HEK293T (cell line): ENCODE results near the gene ARG2.

Source experiments
- ARNT ChIP-seq: fragments of 450-650 bp; IDR thresholded peaks from 2 replicates; pipeline ENCODE4 v1.6.1; 2017; ENCODE audit warnings: mild to moderate bottlenecking
- LEF1 ChIP-seq: fragments of 450-650 bp; IDR thresholded peaks from 2 replicates; pipeline ENCODE4 v1.6.1; 2017; ENCODE audit warnings: mild to moderate bottlenecking, borderline replicate concordance
- PKNOX1 ChIP-seq: fragments of 450-650 bp; IDR thresholded peaks from 2 replicates; pipeline ENCODE4 v1.6.1; 2016
- SP1 ChIP-seq: fragments of 450-650 bp; IDR thresholded peaks from 2 replicates; pipeline ENCODE4 v1.6.1; 2017

GRCh38 chr14:67622675-67623074 is 3.0 kb downstream of the ARG2 start:
- TF ChIP-seq LEF1 (no peak), PKNOX1 (no peak), ARNT (no peak), SP1 (no peak)
